ENCODE measurements around the gene KCTD8.

The KCTD8 gene

DNA sequence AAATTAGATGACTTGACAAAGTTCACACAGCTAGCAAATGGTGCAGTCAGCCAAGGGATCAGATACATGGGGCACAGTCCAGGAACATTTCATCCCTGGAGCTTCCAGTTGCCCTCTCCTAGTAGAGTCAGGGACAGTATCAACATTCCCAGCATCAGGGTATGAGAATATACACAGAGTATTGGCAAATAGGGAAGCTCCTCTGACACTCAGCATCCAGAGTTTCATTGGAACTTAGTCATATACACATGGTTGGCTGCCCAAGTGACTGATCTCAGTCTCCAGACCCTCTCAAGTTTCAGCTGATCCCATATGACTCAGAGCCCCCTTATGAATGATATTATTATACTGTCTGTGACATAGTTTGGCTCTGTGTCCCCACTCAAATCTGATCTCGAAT lies 13.7 kb upstream of the KCTD8 start:
- Histone ChIP-seq H3K36me3 (no peaks in the 10 kb centered on the region), H3K9me3 (peaks cover 0 to 5% (median 0%) of the 10 kb centered on the region in 3 donors), H3K27me3 (no peaks in the 10 kb centered on the region), H3K4me3 (no peak overlapping the region), H3K27ac (no peak overlapping the region), H3K4me1 (no peaks in the 10 kb centered on the region)
- intact Hi-C loops (cut with DNase I; ENCODE audit: low total_unique reads), result no loop called here
- no peak for DNase-seq
- no peak for TF ChIP-seq CTCF (IDR thresholded peaks at IDR 0.05)

- Histone ChIP-seq H3K4me1 (peaks cover 0 to 35% (median 26%) of the 10 kb centered on the region in 4 donors), H3K4me3 (peak overlapping the region; percentile 51 to 64), H3K36me3 (no peaks in the 10 kb centered on the region), H3K27ac (peak overlapping the region; percentile 46 to 92), H3K27me3 (peaks cover 0 to 41% of the 10 kb centered on the region in 2 donors), H3K9me3 (no peaks in the 10 kb centered on the region)
- TF ChIP-seq CTCF (IDR thresholded peaks at IDR 0.05), result no peak
- peak; percentile 20 to 66 for DNase-seq
- intact Hi-C loops (cut with DNase I; ENCODE audit: low total_unique reads), result no loop called here
Observed at GRCh38 chr4:44447563-44448504, 775 bp downstream of the KCTD8 start.

DNA sequence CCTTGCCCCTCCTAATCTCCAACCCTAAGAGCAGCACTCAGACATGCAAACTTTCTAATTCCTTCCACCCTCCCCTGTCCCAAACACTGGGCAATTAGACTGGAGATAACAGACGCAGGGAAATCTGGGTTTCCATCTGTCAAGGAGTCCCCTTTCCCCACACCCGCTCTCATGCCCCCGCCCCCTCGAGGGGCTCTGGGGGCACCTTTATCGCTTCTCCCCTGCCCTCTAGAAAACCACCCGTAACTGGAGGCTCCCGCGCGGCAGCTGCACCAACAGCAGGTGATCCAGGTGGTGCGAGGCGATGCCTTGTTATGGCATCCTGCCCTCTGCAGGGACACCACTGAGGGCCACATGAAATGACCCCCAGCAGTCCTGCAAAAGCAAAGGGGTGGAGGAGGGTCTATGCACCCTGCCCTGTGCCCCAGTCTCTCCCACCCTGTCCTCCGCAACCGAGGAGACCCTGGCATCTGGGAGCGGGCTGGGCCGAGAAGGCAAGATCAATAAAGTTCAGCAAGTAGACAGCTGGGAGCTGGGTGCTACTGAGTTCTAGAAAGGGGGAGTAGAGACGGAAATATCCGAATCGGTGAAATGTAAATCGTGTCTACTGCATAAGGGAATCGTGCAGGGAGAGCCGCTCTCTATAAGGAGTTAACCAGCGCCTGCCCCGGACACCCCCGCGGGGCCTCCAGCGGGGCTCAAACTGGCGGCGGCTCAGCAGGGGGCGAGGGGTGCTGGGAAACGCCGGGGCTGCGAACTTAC lies 1.6 kb downstream of the KCTD8 start:
- intact Hi-C loops (cut with DNase I; ENCODE audit: low total_unique reads), result no loop called here
- no peak for DNase-seq
- TF ChIP-seq CTCF (IDR thresholded peaks at IDR 0.05), result no peak
- H3K36me3 ChIP-seq, result no peaks in the 10 kb centered on the region
- peak overlapping the region in 1 of 2 donors; percentile 92 for H3K27ac ChIP-seq
- H3K27me3 ChIP-seq, result peaks cover 0 to 41% of the 10 kb centered on the region in 2 donors
- H3K4me1 ChIP-seq, result peaks cover 0 to 35% (median 26%) of the 10 kb centered on the region in 4 donors
- H3K9me3 ChIP-seq, result no peaks in the 10 kb centered on the region
- peak overlapping the region; percentile 51 to 64 for H3K4me3 ChIP-seq

DNA sequence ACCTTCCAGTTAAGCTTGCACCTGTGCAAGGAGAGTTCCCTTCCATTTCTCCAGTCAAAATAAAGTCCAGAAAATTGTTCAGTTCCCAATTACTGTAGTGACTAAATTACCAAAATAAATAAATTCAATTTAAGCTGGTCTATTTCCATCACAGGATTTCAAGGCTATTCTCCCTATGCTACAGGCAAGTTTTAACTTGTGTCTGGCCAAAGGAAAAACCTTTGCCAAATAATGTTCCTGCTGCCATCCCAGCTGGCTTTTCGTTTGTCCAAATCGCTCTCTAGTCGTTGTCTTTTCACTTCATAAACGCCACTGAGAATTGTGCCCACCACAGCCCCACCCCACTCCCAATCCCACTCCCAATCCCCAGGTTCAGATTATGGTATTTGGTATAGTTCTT lies 2.4 kb downstream of the KCTD8 start:
- Histone ChIP-seq H3K4me3 (peak overlapping the region; percentile 51 to 64), H3K27me3 (peaks cover 0 to 39% of the 10 kb centered on the region in 2 donors), H3K9me3 (no peaks in the 10 kb centered on the region), H3K36me3 (no peaks in the 10 kb centered on the region), H3K27ac (peak overlapping the region in 1 of 2 donors; percentile 92), H3K4me1 (peaks cover 0 to 35% (median 26%) of the 10 kb centered on the region in 4 donors)
- no peak for DNase-seq
- TF ChIP-seq CTCF (IDR thresholded peaks at IDR 0.05), result no peak
- intact Hi-C loops (cut with DNase I; ENCODE audit: low total_unique reads), result no loop called here

DNA sequence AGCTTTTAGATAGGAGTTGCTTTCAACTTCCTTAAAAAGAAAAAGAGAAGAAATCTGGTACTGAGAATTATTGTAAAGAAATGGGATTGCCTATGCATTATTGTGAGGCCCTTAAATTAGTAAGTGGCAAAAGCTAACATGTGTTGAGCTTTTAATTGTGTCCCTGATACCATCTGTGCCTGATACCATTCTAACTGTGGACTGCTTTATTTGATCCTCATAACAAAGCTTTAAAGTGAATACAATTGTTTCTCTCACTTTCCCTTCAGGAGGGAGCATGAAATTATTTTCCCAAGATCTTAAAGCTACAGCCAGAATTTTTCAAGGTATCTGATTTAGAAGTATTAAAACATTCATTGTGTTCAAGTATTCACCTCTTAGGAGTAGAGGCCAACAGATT lies 9.9 kb downstream of the KCTD8 start:
- H3K4me1 ChIP-seq, result no peaks in the 10 kb centered on the region
- H3K27ac ChIP-seq, result no peak overlapping the region
- H3K4me3 ChIP-seq, result no peak overlapping the region
- DNase-seq, result no peak
- intact Hi-C loops (cut with DNase I; ENCODE audit: low total_unique reads), result no loop called here
- H3K9me3 ChIP-seq, result no peaks in the 10 kb centered on the region
- no peaks in the 10 kb centered on the region for H3K27me3 ChIP-seq
- TF ChIP-seq CTCF (IDR thresholded peaks at IDR 0.05), result no peak
- H3K36me3 ChIP-seq, result no peaks in the 10 kb centered on the region
